Kidney (tissue), 14 donors: ENCODE results near the gene FOSL2. TPM values are rescaled to one million over a fixed set of nuclear protein-coding genes. Genes with fewer than 3 reads are reported as not detected.

ENCODE experiments used
- DNase-seq, 5 donors: peaks; one replicate each; pipeline ENCODE4 v3.0.0-alpha.2; 2013 to 2020
- FAIRE-seq: peaks from 2 replicates; lab custom pipeline; 2012; peaks lifted over from hg19 to GRCh38; lab: Jason Lieb, UNC
- H3K27ac ChIP-seq, 2 donors: one replicate each; pipeline ENCODE4 v1.7.0; 2013; ENCODE audit warnings: low read depth in 2 of 2, low read length in 2 of 2, inconsistent platforms in 1 of 2
- H3K27me3 ChIP-seq: one replicate; pipeline ENCODE4 v1.7.1; 2013; ENCODE audit warnings: low read length, inconsistent platforms; ENCODE audit not compliant: control insufficient read depth, insufficient read depth
- H3K36me3 ChIP-seq, 3 donors: one replicate each; pipeline versions ENCODE4 v1.7.0 to v1.7.1; 2013; ENCODE audit warnings: low read length in 3 of 3, control low read depth in 1 of 3, inconsistent platforms in 1 of 3; ENCODE audit not compliant: insufficient read depth in 3 of 3, control insufficient read depth in 2 of 3
- H3K4me1 ChIP-seq, 3 donors: one replicate each; pipeline versions ENCODE4 v1.7.0 to v1.7.1; 2013; ENCODE audit warnings: low read length in 3 of 3, inconsistent platforms in 1 of 3, low read depth in 1 of 3; ENCODE audit not compliant: control insufficient read depth in 2 of 3, insufficient read depth in 2 of 3
- H3K4me3 ChIP-seq, 3 donors: one replicate each; pipeline versions ENCODE4 v1.7.0 to v1.8.1; 2013; ENCODE audit warnings: low read length in 3 of 3, control low read depth in 1 of 3, inconsistent platforms in 1 of 3
- H3K9ac ChIP-seq, 3 donors: one replicate each; pipeline versions ENCODE4 v1.7.0 to v1.7.1; 2013; ENCODE audit warnings: low read length in 3 of 3, control low read depth in 1 of 3, inconsistent platforms in 1 of 3
- H3K9me3 ChIP-seq, 3 donors: one replicate each; pipeline versions ENCODE4 v1.7.0 to v1.7.1; 2013; ENCODE audit warnings: low read length in 3 of 3, control low read depth in 1 of 3, inconsistent platforms in 1 of 3; ENCODE audit not compliant: control insufficient read depth in 2 of 3, insufficient read depth in 1 of 3
- intact Hi-C: fragments of 100-400 bp; cut with DNase I; formaldehyde crosslinking; loops from one replicate; pipeline ENCODE4 v1.11.1; 2022
- polyA plus RNA-seq: library from polyadenylated mRNA; stranded (reverse); fragments of 350-450 nt; fragmentation: Illumina TruSeq; extraction: RNeasy Lipid Tissue Mini Kit (QIAGEN cat#74804); gene quantifications from one replicate; pipeline ENCODE4 v1.2.3, GENCODE V29; 2014; ENCODE audit warnings: low read depth, low replicate concordance; ENCODE audit not compliant: insufficient read depth
- total RNA-seq: library from RNA; stranded (reverse); fragmentation: NEBNext Ultra II Directional; extraction: Animal tissue kit (Norgen Biotek cat#: 25700); gene quantifications from one replicate; pipeline ENCODE4 v1.2.1, GENCODE V29; 2021
- TF ChIP-seq, protein P1 (sequence below): IDR thresholded peaks from 3 replicates; pipeline ENCODE4 v1.5.1; 2012; ENCODE audit warnings: mild to moderate bottlenecking, moderate library complexity, borderline replicate concordance; ENCODE audit not compliant: insufficient read depth; ENCODE audit errors: extremely low read depth
- donor health status: control.
- donor health status: control.
- donor health status: control.
- donor health status: control.
- donor health status: control.
- donor health status: DM: yes; HTN: yes; CAD: no.
- donor health status: Normal renal cell carcinoma (clear cell type).

FOSL2 gene
- total and polyA plus RNA-seq, 2 donors from 2014 or later = 20.6 to 149 TPM

GRCh38 chr2:28401948-28402550, 9.4 kb downstream of the FOSL2 start:
- Histone ChIP-seq H3K4me1 (peaks cover 0 to 39% (median 4%) of the 10 kb centered on the region in 3 donors), H3K4me3 (no peak overlapping the region)
- intact Hi-C loops = no loop called here

GRCh38 chr2:28403370-28403956, 10.8 kb downstream of the FOSL2 start:
- intact Hi-C loops = no loop called here
- Histone ChIP-seq H3K27ac (no peak overlapping the region), H3K4me3 (no peak overlapping the region), H3K4me1 (peaks cover 0 to 40% (median 4%) of the 10 kb centered on the region in 3 donors), H3K36me3 (peaks cover 0 to 61% (median 59%) of the 10 kb centered on the region in 3 donors), H3K9ac (no peak overlapping the region), H3K27me3 (no peaks in the 10 kb centered on the region), H3K9me3 (no peaks in the 10 kb centered on the region)
- FAIRE-seq (no peak), DNase-seq (no peak)
- TF ChIP-seq, protein P1, sequence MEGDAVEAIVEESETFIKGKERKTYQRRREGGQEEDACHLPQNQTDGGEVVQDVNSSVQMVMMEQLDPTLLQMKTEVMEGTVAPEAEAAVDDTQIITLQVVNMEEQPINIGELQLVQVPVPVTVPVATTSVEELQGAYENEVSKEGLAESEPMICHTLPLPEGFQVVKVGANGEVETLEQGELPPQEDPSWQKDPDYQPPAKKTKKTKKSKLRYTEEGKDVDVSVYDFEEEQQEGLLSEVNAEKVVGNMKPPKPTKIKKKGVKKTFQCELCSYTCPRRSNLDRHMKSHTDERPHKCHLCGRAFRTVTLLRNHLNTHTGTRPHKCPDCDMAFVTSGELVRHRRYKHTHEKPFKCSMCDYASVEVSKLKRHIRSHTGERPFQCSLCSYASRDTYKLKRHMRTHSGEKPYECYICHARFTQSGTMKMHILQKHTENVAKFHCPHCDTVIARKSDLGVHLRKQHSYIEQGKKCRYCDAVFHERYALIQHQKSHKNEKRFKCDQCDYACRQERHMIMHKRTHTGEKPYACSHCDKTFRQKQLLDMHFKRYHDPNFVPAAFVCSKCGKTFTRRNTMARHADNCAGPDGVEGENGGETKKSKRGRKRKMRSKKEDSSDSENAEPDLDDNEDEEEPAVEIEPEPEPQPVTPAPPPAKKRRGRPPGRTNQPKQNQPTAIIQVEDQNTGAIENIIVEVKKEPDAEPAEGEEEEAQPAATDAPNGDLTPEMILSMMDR = no peak

More at GRCh38 chr2:28401948-28402550, 9.4 kb downstream of the FOSL2 start:
- DNase-seq = no peak
- peaks cover 0 to 49% (median 47%) of the 10 kb centered on the region in 3 donors for H3K36me3 ChIP-seq
- no peak overlapping the region for H3K27ac ChIP-seq
- no peaks in the 10 kb centered on the region for H3K27me3 ChIP-seq
- FAIRE-seq = no peak
- H3K9me3 ChIP-seq = no peaks in the 10 kb centered on the region
- H3K9ac ChIP-seq = no peak overlapping the region
- TF ChIP-seq, protein P1 = no peak

- TF ChIP-seq, protein P1 = no peak
- Histone ChIP-seq H3K9me3 (no peaks in the 10 kb centered on the region), H3K27ac (no peak overlapping the region), H3K9ac (no peak overlapping the region), H3K27me3 (no peaks in the 10 kb centered on the region), H3K4me3 (no peak overlapping the region), H3K36me3 (peaks cover 0 to 67% (median 62%) of the 10 kb centered on the region in 3 donors), H3K4me1 (peaks cover 0 to 37% (median 4%) of the 10 kb centered on the region in 3 donors)
- intact Hi-C loops = no loop called here
- DNase-seq (no peak), FAIRE-seq (no peak)
Measured at GRCh38 chr2:28404086-28404485, 11.4 kb downstream of the FOSL2 start.
